Kidney tubule cell (primary cell): ENCODE results near the gene SEMA3C.
A peak's percentile ranks its signal among the peaks of the same experiment; 100 is the strongest.
"Not testable (repeated sequence)": the region's sequence is repeated elsewhere in the genome, so short reads cannot be mapped to it uniquely, and the experiment has no call there.

Experiments used
- DNase-seq: peaks from one replicate; pipeline ENCODE4 v3.0.0-alpha.2; 2018; ENCODE audit warnings: low spot score

The SEMA3C gene

DNA sequence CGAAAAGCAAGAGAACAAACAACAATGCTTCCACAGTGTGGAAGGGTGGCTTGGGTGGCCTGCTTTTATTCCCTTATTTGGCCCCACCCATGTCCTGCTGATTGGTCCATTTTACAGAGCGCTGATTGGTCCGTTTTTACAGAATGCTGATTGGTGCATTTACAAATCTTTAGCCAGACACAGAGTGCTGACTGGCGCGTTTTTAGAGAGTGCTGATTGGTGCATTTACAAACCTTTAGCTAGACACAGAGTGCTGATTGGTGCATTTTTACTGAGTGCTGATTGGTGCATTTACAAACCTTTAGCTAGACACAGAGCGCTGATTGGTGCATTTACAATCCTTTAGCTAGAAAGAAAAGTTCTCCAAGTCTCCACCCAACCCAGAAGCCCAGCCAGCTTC, 8.1 kb upstream of the SEMA3C start:
- not testable (repeated sequence) for DNase-seq

DNA sequence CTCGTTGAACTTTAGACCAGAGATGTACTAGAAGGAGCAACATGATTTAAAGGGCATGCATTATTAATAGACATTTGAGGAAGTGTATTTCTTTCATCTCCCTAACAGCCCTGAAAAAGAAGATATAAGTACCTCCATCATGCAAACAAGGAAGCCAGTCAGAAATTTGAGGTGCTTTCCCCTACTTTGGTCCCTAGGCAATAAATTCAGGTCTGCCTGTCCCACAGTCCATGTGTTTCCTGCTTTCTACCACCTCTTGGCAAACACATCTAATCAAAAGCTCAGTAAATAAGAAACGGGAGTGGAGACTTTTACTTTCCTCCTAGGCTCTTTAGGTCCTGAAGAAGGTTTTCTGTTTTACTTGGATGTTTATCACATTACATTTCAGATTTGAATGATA, 5.2 kb upstream of the SEMA3C start:
- DNase-seq, result no peak

GRCh38 chr7:80923211-80923612, 4.4 kb upstream of the SEMA3C start:
- peak; percentile 49 for DNase-seq

DNA sequence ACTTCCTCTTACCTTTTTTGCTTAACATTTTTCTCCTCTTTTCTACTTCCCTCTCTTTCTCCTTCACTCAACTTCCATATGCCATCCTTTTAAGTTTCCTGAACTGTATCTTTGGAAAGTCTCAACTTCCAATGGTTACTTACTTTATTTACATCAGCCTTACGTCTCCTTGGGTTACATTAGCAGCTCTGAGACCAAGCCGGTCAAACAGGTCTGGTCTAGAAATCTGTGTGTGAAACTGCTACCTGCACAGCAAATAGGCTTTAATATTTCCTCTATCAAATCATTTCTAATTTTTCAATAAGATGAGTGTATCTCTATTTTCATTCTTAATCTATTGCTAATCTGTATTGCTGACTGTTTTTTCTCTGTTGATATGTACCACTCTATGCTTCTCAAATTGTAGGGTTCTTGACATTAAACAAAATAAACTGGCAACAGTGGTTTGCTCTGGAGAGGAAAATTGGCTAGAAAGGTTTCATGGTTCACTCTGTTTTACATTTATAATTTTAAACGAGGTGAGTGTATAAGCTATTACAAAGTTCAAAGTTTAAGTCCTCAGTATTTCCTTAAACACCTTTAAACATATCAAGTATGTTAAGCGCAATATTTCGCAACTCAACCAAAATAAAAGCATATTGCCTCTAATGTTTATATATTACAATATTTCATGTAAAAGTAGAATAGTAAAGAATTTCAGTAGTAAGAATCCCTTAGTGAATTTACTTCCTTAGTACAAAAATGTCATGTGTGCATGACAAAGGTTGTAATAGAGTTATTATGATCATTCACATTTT, 3.6 kb upstream of the SEMA3C start:
- DNase-seq, result no peak

DNA sequence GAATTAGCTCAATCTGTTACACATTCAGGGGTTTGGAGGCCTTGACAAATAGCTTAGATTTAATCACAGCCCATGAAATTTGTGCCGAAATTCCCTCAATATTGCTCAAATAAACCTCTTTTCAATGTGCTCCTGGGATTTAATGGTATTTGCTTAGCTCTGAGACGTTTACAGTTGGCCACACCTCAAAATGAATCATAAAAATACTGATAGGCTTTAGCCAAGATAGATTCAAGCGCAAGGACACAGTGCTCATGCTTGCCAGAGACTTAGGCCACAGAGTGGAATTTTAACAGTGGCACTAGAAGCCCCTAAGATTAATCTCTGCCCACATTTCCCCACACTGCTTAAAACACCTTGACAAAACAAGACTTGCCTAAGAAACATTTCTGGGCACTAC, 2.3 kb upstream of the SEMA3C start:
- no peak for DNase-seq

DNA sequence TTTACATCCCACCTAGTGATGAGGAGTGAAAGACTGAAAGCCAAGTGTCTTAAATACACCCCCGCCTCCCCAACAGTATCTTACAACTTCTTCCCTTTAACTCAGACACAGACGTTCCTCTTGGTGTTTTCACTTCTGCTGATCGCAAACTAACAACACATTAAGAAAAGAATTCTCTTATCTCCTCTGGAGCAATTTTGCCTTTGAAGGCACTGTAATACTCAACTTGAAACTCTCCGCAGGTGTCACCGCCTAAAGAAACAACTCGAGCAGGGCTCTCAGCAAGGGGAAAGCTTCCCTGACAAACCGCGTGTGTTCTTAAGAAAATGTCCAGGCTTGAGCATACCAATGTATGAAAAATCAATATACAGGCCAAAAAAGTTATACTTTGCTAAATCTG, 452 bp downstream of the SEMA3C start:
- DNase-seq, result peak; percentile 37

- DNase-seq, result peak; percentile 93
These were observed 1.8 kb downstream of the SEMA3C start for GRCh38 chr7:80916770-80917741.

DNA sequence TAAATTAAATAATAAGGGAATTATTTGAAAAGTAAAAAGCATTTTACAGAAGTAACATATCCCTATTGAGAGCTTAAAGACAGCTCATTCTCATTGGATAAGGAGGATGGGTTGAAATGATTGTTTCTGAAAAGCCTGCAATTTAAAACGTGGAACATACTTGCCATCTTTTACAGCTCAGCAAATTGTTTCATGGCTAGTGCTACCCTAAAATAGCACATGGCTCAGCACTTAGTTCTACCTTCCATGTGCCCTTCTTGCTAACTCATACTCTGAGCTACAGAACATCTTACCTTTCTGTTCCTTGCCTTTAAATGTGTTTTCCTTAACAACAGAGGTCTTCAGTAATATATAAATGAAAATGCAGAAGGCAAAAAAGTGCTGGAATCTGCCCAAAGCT, 8.6 kb downstream of the SEMA3C start:
- no peak for DNase-seq

DNA sequence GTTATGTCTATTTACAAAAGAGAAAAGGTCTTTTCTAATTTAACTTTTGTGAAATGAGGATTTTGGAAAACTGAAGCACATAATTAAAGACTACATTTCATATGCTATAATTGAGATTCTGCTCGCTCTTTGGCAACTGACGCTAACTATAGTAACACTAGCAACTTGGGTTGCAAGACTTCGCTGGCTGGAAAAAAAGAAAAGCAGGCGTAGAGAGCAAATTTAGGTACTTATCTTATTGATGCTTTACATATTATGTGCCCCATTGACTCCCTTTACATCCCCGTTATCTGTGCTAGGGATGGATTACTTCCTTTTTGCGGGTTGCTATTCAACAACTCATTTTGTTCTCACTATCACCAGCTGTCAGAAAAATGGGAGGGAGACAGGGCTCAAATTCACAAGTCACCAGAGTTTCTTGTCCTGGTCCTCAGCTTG, 10.5 kb downstream of the SEMA3C start:
- DNase-seq, result no peak

GRCh38 chr7:80907612-80908011, 11.2 kb downstream of the SEMA3C start:
- DNase-seq, result no peak

DNA sequence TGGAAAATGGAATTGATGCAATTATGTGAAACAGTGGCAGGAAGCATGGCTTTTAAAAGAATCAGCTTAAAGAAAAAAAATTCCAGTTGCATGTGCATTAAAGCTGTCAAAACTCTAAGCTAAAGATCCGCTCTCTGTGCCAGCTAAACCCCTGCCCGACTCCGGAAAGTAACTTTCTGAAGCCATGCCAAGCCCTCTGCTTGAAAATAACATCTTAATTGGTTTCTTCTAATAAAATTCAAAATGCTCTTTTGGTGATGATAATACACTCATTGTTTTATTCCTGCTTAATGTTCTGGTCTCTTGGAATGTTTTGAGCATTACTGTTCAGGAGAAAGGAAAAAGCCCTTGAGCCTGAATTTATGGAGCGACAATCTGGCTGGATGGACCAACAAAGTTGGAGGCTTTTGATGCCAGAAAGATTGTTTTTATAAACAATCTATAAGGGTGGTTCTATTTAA, 11.7 kb downstream of the SEMA3C start:
- no peak for DNase-seq

GRCh38 chr7:80905334-80905733, 13.5 kb downstream of the SEMA3C start:
- DNase-seq, result no peak

- no peak for DNase-seq
These were observed 16.0 kb downstream of the SEMA3C start for GRCh38 chr7:80902716-80903308.

DNA sequence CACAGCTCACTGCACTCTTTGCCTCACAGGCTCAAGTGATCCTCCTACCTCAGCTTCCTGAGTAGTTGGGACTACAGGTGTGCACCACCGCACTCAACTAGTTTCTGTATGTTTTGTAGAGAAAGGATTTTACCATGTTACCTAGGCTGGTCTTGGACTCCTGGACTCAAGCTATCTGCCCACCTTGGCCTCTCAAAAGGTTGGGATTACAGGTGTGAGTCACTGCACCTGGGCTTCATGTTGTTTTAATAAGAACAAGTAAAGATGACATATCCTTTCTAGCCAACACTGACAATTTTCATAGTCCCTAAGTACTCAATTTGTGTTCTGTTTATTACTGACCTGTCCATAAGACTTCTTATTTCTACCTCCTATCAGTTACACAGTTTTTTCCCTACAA, 16.8 kb downstream of the SEMA3C start:
- DNase-seq, result no peak

DNA sequence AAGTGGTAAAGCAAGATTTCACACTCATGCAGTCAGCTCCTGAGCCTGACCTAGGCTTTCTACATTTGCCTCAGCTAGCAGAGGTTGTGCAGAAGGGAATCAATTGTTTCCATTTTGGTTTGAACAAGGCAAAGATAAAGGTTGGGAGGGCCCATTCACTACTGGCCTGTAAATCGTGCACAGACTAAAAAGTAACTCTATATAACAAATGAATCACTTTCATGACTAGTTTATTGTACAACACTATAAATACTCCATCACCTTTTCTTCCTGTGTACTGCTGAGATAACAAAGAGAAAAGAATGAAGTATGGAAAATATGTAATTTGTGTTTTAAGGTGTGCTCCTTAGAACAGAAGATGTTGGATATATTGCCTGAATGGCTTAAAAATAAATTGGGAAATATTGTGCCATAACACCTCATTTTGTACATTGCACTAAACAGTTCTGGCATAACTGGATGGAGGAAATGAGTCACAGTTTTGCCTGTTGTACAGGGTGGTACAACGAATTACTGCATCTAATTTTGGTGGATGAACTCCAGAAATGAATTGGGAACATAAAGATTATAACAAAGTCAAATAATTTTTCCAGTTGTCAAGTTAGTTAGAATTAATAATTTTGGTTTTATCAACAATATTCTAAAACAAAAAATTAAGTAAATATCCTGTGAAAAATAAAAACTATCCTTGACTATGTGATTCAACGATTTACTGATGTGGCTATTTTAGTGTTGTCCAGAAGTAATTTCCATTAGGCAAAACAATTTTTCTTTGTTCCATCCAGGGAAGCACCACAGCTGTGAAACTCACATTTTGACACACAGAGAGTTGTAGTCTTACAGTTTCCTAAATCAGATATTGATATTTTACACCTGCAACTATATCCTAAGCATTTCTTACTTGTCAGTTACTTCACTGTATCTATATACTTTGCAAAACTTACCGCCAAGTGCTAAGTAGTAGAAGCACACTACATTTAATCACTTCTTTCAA, 18.0 kb downstream of the SEMA3C start:
- DNase-seq, result peak; percentile 38

DNA sequence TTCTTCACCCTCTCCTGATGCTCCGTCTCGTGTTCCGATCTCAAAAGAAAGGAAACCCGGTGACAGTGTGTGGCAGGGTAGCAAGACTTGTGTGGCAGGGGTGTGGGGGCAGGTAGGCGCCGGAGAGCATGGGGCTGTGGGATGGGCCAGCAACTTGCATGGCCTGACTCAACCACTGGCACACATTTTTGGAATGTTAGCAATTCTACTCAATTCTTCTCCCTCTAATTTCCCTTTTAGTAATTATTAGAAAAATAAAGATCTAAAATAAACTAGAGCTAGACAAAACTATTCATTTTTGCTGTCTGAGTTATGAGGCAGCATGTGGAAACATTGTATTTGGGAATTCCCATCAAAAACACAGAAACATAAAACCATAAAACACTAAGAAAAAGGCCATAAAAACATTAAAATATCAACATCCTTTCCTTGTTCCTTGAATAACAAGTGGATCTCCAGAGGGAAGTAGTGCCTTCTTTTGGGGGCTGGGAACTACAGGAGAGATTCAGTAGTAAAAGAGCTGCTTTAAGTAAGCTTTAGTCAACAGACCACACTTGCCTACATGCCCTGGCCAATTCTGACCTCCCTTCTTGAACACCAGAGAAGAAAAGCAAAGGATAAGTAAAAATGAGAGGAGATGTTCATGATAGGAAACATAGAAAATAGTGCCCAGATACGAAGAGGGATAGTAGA, 21.8 kb downstream of the SEMA3C start:
- DNase-seq, result peak; percentile 26

DNA sequence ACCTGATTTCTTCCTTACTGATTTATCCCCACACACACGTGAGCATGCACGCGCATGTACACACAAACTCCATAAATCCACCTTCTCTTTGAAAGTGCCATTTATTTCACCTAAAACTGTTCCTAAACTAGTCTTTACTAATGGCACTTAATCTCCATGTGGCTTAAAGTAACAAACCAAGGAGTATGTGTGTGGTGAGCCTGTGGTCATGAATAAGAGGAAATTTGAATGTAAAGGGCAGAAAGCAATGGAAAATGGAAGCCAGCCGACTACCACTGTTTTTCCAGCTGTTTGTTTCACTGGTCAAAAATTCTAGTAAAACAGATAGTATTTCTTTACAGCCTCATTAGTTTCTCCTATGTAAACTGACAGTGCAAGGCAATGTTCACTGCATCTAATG, 23.8 kb downstream of the SEMA3C start:
- DNase-seq, result no peak

DNA sequence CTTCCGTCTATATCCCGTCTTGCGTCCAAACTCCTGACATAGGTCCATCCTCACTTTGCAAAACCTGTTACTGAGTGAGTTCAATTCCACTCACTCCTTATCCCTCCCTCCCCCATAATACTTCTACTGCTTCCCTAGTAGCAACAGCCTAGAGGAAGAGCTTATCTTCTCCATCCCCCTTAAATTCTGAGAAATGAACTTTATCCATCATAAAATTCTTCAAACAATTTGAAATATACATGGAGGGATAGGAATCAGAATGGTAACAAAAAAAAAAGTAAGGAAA, 27.6 kb downstream of the SEMA3C start:
- no peak for DNase-seq

GRCh38 chr7:80890426-80891258, 28.2 kb downstream of the SEMA3C start:
- no peak for DNase-seq

DNA sequence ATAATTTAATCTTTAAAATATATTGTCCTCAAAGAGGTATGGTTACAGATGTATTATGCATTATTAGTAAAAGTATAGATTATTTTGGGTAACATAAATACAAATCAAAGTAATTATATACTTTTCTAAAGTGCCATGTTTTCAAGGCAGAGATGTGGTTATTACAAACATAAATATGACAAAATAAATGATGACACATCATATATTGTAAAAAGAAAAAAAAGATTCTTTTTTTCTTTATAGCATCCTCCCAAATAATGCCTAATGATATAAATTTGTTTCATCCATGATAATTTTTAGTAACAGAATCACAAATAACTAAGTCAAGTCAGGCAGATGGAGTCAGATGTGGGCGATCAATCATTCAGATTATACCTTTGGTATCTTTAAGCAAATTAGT, 29.3 kb downstream of the SEMA3C start:
- DNase-seq, result no peak
